ENCODE measurements around the gene TAF1D.
"Not testable (repeated sequence)": the region's sequence is repeated elsewhere in the genome, so short reads cannot be mapped to it uniquely, and the experiment has no call there.

TAF1D gene

GRCh38 chr11:93751001-93751400 is 9.7 kb upstream of the TAF1D start:
- no peak for DNase-seq (ENCODE audit: low read depth, low spot score)

GRCh38 chr11:93747122-93747521 is 5.8 kb upstream of the TAF1D start:
- DNase-seq (ENCODE audit: low read depth, low spot score) = no peak

- DNase-seq (ENCODE audit: low read depth, low spot score) = no peak
Observed at GRCh38 chr11:93746101-93746500, 4.8 kb upstream of the TAF1D start.

GRCh38 chr11:93745005-93745755 is 3.9 kb upstream of the TAF1D start:
- DNase-seq (ENCODE audit: low read depth, low spot score) = not testable (repeated sequence)

GRCh38 chr11:93744669-93745004 is 3.3 kb upstream of the TAF1D start:
- DNase-seq (ENCODE audit: low read depth, low spot score) = no peak

- DNase-seq (ENCODE audit: low read depth, low spot score) = no peak
Observed at GRCh38 chr11:93743291-93743690, 2.0 kb upstream of the TAF1D start.

GRCh38 chr11:93741882-93742226 is 559 bp upstream of the TAF1D start:
- no peak for DNase-seq (ENCODE audit: low read depth, low spot score)

GRCh38 chr11:93740730-93741093 is 583 bp downstream of the TAF1D start:
- peak; percentile 35 for DNase-seq (ENCODE audit: low read depth, low spot score)

- no peak for DNase-seq (ENCODE audit: low read depth, low spot score)
Observed at GRCh38 chr11:93740031-93740729, 1.1 kb downstream of the TAF1D start.

GRCh38 chr11:93738647-93739081 is 2.6 kb downstream of the TAF1D start:
- DNase-seq (ENCODE audit: low read depth, low spot score) = no peak

- no peak for DNase-seq (ENCODE audit: low read depth, low spot score)
Observed at GRCh38 chr11:93737904-93738612, 3.2 kb downstream of the TAF1D start.

- DNase-seq (ENCODE audit: low read depth, low spot score) = no peak
Observed at GRCh38 chr11:93736129-93736528, 5.2 kb downstream of the TAF1D start.

GRCh38 chr11:93735627-93736026 is 5.7 kb downstream of the TAF1D start:
- DNase-seq (ENCODE audit: low read depth, low spot score) = no peak

- DNase-seq (ENCODE audit: low read depth, low spot score) = no peak
Observed at GRCh38 chr11:93734427-93735222, 6.7 kb downstream of the TAF1D start.

GRCh38 chr11:93733474-93733873 is 7.8 kb downstream of the TAF1D start:
- DNase-seq (ENCODE audit: low read depth, low spot score) = no peak

GRCh38 chr11:93732237-93732892 is 8.9 kb downstream of the TAF1D start:
- no peak for DNase-seq (ENCODE audit: low read depth, low spot score)

GRCh38 chr11:93730108-93731107 is 10.9 kb downstream of the TAF1D start:
- DNase-seq (ENCODE audit: low read depth, low spot score) = no peak

GRCh38 chr11:93729129-93729616 is 12.1 kb downstream of the TAF1D start:
- DNase-seq (ENCODE audit: low read depth, low spot score) = no peak

- DNase-seq (ENCODE audit: low read depth, low spot score) = no peak
Observed at GRCh38 chr11:93728792-93729128, 12.5 kb downstream of the TAF1D start.
